ENCODE results near the gene RIN3. TPM values are rescaled to one million over a fixed set of nuclear protein-coding genes. Genes with fewer than 3 reads are reported as not detected.

Gene RIN3
- total RNA-seq, 4 donors from 2014 or later, result 13.5 to 22.2 (median 16.2) TPM

DNA sequence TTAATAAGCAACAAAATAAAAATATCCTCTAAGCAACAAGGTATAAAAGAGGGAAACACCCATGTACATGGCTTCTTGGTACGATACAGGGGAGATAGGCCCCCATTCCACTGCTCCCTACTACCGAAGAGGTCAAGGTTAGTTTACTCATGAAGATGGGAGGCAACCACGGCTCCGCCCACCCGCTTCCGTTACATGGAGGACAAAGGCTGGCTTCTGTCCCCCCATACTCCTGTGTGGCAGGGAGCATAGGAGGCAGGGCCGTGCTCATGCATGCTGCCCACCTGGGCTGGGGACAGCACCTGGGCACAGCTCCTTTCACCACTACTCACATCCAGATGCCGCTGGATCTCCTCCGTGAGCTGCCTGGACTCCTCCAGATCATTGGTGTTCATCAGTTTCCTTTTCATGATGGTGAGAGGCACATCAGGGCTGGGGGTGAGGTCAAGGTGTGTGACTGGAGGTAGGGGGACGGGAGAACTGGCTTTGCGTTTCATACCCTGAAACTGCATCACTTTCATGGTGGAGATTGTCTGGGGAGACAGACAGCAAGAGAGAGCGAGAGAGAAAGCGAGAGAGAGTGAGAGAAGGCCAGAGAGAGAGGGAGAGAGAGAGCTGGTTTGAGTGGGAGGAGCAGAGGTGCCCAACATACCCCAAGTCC, 195.9 kb downstream of the RIN3 start:
- no peak overlapping the region for H3K27ac ChIP-seq
- no peak for ATAC-seq
- peaks cover 0 to 97% of the 10 kb centered on the region in 2 donors for H3K36me3 ChIP-seq
- no peaks in the 10 kb centered on the region for H3K4me1 ChIP-seq
- no peaks in the 10 kb centered on the region for H3K9me3 ChIP-seq
- no peak overlapping the region for H3K4me3 ChIP-seq
- WGBS, 2 donors (ENCODE audit: low coverage in 1 of 2), result 84 to 96% methylated on average over 8 to 9 of the region's 13 CpGs
- no peaks in the 10 kb centered on the region for H3K27me3 ChIP-seq
- TF ChIP-seq POLR2AphosphoS5 (IDR thresholded peaks at IDR 0.05) (no peak), EP300 (IDR thresholded peaks at IDR 0.05) (no peak), POLR2A (IDR thresholded peaks at IDR 0.05) (no peak), CTCF (IDR thresholded peaks at IDR 0.05) (no peak)

GRCh38 chr14:92710001-92710341, 196.4 kb downstream of the RIN3 start:
- peaks cover 0 to 94% of the 10 kb centered on the region in 2 donors for H3K36me3 ChIP-seq

GRCh38 chr14:92711976-92712653, 198.5 kb downstream of the RIN3 start:
- H3K4me1 ChIP-seq, result no peaks in the 10 kb centered on the region
- H3K36me3 ChIP-seq, result peaks cover 0 to 83% of the 10 kb centered on the region in 2 donors
- ATAC-seq, result no peak
- no peaks in the 10 kb centered on the region for H3K27me3 ChIP-seq
- 89 to 100% methylated on average over 1 to 6 of the region's 7 CpGs for WGBS, 2 donors (ENCODE audit: low coverage in 1 of 2)
- TF ChIP-seq CTCF (IDR thresholded peaks at IDR 0.05) (no peak), POLR2A (IDR thresholded peaks at IDR 0.05) (no peak), EP300 (IDR thresholded peaks at IDR 0.05) (no peak), POLR2AphosphoS5 (IDR thresholded peaks at IDR 0.05) (no peak)
- no peak overlapping the region for H3K4me3 ChIP-seq
- H3K27ac ChIP-seq, result no peak overlapping the region
- no peaks in the 10 kb centered on the region for H3K9me3 ChIP-seq

More at GRCh38 chr14:92710001-92710341, 196.4 kb downstream of the RIN3 start:
- no peak for TF ChIP-seq POLR2A (IDR thresholded peaks at IDR 0.05)
- TF ChIP-seq POLR2AphosphoS5 (IDR thresholded peaks at IDR 0.05), result no peak
- TF ChIP-seq CTCF (IDR thresholded peaks at IDR 0.05), result no peak
- TF ChIP-seq EP300 (IDR thresholded peaks at IDR 0.05), result no peak
- H3K9me3 ChIP-seq, result no peaks in the 10 kb centered on the region
- no peaks in the 10 kb centered on the region for H3K27me3 ChIP-seq
- no peak overlapping the region for H3K27ac ChIP-seq
- ATAC-seq, result no peak
- H3K4me3 ChIP-seq, result no peak overlapping the region
- no peaks in the 10 kb centered on the region for H3K4me1 ChIP-seq
- WGBS, 2 donors (ENCODE audit: low coverage in 1 of 2), result no CpG with 5 or more reads among the region's 5 CpGs

DNA sequence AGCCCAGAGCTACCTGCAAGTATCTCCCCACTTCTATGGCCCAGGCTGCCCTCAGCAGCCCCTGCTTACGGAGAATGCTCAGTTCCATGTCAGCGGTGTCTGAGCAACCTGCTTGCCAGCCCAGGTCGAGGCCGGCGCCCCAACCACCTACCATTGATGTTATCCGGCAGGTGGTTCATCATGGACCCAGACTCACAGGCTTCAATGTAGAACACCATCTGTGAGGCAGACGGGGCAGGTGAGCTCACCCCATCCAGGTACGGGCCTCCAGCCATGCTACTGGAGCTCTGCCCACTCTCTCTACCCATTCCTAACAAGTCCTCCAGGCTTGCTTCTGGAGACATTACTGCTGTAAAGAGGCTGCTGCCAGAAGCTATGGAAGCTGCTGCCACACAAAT, 199.1 kb downstream of the RIN3 start:
- ATAC-seq, result no peak
- Histone ChIP-seq H3K27me3 (no peaks in the 10 kb centered on the region), H3K27ac (no peak overlapping the region), H3K4me1 (no peaks in the 10 kb centered on the region), H3K4me3 (no peak overlapping the region), H3K36me3 (peaks cover 0 to 78% of the 10 kb centered on the region in 2 donors), H3K9me3 (no peaks in the 10 kb centered on the region)
- TF ChIP-seq POLR2AphosphoS5 (IDR thresholded peaks at IDR 0.05) (no peak), CTCF (IDR thresholded peaks at IDR 0.05) (no peak), POLR2A (IDR thresholded peaks at IDR 0.05) (no peak), EP300 (IDR thresholded peaks at IDR 0.05) (no peak)
- WGBS, 2 donors (ENCODE audit: low coverage in 1 of 2), result no CpG with 5 or more reads among the region's 8 CpGs

Measured in gastroesophageal sphincter (tissue), 4 donors.